ENCODE measurements around the gene STS. TPM values are rescaled to one million over a fixed set of nuclear protein-coding genes. Genes with fewer than 3 reads are reported as not detected.

STS gene, protein sequence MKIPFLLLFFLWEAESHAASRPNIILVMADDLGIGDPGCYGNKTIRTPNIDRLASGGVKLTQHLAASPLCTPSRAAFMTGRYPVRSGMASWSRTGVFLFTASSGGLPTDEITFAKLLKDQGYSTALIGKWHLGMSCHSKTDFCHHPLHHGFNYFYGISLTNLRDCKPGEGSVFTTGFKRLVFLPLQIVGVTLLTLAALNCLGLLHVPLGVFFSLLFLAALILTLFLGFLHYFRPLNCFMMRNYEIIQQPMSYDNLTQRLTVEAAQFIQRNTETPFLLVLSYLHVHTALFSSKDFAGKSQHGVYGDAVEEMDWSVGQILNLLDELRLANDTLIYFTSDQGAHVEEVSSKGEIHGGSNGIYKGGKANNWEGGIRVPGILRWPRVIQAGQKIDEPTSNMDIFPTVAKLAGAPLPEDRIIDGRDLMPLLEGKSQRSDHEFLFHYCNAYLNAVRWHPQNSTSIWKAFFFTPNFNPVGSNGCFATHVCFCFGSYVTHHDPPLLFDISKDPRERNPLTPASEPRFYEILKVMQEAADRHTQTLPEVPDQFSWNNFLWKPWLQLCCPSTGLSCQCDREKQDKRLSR
- 1.5 to 2.3 TPM (median 2.1 TPM) in 5 replicates for total RNA-seq (2022; extraction: Qiagen RNA extraction; ENCODE audit: low read depth)

DNA sequence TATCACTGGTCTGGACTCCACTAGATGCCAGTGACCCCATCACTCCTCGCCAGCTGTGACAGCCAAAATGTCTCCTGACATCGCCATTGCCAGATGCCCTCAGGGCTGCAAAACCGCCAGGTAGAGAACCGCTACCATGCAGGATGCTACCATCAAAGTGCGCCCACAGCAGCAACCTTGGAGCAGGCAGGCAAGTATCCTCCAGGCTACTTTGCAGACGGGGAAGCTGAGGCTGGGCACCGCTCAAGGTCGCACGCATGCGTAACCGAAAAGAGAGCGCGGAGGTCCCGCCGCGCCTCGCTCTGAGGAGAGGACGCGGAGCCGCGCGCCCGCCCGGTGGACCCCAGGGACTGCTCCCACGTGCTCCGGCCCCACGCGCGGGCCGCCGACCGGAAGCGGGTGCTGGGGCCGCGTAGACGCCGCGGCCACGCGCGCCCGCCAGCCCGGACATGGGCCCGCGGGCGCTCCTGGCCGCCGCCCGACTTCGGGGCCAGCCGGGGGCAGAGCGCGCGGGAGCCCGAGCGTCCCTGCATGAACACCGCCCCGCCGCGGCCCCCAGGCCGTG, at the start of gene STS:
TSS of gene STS (plus strand) at position 300 of the 565 bp plus-strand sequence. CDS start 105,488 bp downstream, outside the sequence.

DNA sequence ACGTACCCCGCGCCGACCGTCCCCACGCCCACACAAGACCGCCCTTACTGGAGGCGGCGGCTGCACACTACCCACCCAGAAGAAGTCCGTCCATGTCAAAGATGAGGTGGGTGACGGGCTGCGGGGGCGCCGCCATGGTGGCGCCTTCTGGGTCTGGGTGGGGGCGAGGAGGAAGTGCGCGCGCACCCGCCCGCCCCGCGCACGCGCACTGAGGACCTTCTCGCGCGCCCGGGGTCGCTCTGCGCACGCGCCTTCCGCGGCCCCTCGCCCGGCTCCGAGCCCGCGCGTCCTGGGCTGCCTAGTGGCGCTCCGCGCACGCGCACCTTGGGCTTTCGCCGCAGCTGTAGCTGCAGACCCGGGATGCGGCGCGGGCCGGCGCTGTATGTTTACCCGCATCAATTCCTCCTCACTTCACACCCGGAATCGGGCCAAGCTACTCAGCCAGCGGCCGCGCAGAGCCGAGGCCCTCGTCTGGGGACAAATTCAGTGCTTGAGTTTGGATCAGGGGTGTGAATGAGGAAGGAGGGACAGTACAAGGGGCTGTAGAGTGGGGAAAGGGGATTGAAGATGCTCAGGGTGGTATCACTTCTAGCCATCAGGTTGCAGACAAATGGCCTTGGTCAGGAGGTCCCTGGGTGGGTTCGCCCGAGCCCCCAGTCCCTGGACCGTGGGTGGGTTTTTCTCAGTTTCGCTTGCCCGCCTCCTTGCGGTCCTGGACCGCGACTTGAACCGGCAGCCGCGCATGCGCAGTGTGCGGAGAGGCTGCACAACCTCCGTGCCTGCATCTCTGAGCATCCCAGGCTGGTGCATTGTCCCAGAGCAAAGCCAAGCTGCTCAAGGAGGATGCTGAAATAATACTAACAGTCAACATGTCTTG, 704 bp downstream of the STS start, which contains the start of gene PUDP:
TSS of gene PUDP (minus strand) at position 176 of the 877 bp plus-strand sequence. CDS start at position 136, 40 bp downstream.

Other genes with a start within 250 kb of the STS start
- gene PUDP, start 441 bp downstream of the STS start, total RNA-seq (2022; extraction: Qiagen RNA extraction; ENCODE audit: low read depth), result 22.1 to 27.3 TPM (median 24.8 TPM) in 5 replicates